ENCODE results near the gene SGPL1.
A peak's percentile ranks its signal among the peaks of the same experiment; 100 is the strongest.

Gene SGPL1

DNA sequence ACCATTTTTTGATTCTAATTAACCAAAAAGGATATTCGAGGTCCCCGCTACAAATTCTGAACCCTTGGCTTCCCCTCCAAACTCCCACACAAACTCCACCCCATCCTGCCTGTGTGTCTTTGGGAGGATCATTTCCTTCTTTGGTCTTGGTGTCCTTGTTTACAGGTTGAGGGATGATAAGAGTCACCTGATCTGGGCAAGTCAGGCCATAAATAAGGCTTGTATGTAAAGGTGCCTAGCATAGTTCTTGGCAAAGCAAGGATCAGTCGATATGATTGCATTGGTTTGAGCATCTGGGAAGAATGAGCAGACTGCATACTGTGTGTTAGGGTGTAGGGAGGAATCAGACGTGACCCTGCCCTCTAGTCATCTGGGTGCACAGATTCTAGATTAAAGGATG, 1.6 kb upstream of the SGPL1 start:
- no peak for DNase-seq

DNA sequence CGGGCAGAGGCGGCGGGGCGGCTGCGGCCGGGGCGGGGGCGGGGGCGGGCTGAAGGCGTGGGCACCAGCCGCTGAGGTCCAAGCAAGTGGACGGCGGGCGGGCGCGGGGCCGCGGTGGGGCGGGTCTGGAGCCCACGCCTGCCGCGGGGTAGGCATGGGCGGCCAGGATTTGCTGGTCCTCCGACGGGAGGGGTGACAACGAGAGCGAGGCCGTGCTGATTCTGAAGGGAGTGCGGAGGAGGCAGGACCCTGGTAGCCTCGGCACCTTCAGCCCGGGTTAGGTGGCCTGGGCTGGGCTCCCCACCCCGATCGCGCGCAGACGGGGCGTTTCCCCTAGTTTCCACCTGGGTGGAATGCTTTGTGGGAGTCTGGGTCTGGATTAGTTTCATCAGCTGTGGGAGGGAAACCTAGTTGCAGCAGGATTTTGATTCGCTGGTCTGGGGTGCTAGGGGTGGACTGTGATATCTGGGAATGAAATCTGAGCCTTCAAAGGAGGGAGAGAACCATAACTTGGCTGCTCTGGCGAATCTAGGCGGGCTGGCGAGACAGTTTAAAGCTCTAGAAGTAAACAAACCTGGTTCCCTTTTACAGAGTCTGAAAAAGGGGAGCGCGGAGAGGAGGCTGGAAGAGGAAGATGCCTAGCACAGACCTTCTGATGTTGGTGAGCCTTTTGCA, 609 bp downstream of the SGPL1 start:
- DNase-seq: peak; percentile 32

DNA sequence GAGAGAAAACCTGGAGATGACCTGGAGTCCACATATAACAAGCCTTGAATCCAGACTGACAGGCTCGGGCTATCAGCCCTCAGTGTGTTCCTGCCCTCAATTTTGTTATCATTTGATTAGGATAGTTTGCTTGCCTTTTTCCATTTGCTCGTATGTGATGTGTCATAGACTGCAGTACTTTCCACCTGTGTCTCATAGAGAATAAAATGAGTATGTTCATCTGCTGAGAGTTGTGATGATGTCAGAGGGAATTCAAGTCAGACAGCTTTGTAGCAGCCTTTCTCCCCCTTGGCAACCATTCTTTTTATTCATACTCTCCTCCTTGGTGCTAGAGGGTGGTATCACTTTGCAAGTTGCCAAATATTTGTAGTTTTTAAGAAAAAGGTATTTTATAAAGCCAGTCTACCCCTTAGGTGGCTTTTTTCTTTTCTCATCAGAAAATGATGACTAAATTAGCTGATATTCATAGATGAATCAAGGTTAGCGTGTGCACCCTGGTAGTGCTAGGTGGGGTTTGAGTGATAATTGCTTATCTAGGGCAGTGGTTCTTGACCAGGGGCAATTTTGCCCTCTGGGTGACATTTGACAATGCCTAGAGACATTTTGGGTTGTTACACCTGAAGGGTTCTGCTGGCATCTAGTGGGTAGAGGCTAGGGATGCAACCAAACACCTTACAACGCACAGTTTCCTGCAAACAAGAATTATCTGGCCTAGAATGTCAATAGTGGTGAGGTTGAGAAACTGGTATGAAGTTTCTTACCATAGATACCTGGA, 5.4 kb downstream of the SGPL1 start:
- no peak for DNase-seq

DNA sequence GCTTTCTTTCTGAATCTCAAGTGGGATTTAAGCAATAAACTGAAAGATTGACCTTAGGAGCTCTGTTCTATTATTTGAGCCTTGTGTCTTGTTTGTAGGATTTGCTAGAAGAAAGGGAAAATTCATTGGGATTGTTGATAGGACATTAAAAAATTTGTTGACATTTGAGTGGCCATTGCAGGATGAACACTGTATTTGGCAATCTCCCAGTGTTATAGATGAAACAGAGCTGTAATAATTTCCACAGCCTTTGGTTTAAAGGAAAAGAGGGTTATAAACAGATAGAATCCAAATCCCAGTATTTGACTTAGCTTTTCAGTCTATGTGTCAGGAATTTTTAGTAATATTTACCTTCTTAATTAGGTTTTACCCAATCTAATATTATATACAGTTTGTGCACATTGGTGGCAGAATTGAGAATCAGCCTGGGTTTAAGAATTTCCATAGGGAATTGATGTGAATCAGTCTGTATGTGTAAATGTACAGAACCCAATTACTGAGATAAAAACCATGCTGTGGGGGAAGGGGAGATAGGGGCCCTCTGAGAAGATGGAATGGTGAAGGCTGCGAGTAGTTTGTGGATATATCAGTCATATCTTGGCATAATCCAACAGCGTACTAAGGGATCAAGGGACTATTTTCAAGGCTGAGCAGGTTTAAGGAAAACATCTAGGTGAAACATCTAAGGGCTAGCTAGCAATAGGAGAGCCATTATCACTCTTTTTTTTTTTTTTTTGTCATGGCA, 6.5 kb downstream of the SGPL1 start:
- no peak for DNase-seq

DNA sequence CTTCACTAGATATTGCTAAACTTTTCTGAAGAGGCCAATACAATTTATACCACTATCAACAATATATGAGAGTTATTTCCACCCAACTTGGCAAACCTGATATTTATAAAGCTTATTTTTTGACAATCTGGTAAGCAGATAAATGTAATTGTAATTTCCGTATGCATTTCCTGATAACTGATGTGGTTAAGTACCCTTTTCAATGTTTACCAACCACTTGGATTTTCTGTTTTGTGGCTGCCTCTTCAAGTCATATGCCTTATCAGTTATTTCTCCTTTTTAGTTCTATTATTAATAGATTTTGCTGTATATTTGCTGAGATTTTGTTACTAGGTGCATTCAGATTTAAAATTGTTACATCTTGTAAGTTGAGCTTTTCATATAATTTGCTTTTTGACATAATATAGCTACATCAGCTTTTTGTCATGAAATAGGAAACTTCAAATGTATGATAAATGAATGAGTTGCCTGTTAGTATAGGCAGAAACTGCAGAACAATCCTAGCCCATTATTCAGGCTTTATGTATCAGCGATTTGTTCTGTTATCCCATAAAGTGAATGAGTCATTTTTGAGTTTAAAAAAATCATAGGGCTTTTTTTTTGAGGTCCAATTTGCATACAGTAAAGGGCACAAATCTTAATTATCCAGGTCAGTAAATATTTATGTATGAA, 11.5 kb downstream of the SGPL1 start:
- DNase-seq: no peak

DNA sequence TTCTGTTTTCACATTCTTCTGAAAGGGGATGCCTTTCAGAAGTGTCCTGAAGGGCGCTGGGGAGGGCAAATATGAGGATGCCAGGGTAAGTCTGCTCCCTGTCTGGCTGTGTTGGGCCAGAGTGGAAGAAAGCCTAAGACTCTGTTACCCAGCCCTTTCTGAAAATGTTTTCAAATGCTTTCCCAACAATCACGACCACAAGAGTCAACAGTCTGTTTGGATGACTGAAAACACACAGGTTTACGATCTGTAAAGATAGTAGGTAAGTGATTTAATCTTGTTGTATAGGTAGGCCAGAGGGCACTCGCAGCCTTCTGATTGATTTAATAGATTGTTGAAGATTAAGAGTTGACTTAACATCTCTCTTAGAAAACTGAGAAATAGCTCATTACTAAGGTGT, 13.2 kb downstream of the SGPL1 start:
- no peak for DNase-seq

DNA sequence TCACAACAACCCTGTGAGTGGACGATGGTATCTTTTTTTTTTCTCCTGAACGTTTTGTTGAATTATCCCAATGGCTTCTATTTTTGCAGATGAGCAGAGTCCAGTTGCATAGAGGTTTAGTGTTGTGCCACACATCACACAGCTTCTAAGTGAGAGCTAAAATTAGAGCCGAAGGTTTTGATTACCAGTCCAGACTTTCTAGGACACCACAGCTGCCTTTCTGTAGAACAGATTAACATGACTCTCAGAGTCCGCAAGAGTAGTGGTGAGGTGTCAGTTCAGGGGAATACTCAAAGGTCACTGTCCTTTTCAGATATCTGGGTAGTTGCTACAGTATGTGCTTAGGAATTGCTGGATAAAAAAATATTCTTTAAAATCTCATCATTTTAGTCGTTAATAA, 13.8 kb downstream of the SGPL1 start:
- no peak for DNase-seq

DNA sequence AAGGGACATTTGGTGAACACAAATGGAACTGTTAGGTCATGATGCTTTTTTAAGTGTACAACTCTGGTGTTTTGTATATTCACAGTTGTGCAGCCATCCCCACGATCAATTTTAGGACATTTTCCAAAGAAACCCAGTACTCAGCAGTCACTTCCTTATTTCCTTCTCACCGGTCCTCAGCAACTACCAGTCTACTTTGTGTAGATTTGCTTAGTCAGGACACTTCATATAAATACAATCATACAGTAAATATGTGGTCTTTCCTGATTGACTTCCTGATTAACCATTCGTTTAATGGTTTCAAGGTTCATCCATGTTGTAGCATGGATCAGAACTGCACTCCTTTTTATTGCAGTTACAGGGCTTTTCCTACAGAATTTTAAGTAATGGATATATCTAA, 14.4 kb downstream of the SGPL1 start:
- DNase-seq: no peak

DNA sequence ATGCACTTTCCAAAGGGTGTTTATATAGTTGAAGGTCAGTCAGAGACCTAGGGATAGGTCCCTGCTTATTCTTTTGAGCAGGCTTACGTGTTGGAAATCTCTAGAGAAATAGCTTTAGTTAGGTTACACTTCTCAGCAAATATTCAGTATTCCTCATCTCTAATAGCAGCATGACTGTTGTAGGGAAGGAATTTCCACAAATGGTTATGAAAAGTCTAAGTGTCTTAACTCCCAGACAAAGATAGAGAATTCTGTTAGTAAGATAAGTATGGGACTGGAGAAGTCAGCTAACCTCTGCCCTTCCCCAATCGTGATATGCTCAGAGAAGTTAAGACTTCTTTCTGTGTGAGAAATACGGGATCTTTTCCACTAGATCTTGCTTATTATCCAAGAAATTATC, 16.5 kb downstream of the SGPL1 start:
- DNase-seq: no peak

DNA sequence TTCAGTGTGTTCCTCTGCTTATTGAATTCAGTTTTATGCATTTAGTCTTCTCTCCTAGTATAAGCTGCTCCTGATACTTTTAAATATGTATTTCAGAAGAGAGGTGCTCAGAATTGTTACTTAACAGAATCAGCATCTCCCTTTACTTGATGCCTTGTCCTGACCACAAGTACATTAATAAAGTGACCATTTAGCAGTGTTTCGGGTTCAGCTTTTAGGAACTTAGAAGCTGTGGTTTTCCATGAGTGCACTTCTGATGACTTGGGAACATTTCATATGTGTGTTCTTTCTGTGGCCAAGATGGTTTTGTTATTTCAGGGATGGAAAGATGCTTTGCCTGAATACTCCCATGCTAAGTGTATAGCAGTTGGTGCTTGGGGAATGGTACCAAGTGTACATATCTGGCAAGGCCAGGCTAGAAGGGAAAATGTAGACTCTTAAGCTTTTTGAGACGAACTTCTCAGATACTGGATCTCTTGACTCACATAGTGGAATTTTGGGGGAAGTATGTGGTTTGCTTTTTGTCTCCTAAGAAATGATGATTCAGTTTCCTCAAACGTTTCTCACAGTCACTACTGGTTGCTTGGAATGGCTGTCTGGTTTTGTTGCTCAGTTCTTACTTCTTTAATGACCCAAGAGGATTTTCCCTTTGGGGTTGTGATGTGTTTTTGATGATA, 17.2 kb downstream of the SGPL1 start:
- no peak for DNase-seq

DNA sequence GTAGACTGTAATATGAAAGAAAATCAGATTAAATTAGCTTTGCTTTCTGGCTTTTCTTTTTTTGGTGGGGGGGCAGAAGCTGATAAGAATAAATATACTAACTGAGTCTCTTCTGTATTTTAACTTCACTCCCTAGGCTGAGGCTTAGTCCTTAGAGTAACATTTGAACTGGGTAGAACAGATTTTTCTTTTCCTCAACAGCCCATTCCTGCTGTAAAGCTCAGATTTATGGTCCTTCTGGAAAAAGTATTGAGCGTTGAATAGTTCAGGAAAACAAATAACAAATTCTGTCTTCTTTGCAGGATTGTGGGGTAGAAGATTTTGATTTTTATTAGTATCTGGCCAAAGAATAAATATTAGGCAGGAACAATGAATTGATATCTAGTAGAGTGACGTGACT, 17.9 kb downstream of the SGPL1 start:
- no peak for DNase-seq

DNA sequence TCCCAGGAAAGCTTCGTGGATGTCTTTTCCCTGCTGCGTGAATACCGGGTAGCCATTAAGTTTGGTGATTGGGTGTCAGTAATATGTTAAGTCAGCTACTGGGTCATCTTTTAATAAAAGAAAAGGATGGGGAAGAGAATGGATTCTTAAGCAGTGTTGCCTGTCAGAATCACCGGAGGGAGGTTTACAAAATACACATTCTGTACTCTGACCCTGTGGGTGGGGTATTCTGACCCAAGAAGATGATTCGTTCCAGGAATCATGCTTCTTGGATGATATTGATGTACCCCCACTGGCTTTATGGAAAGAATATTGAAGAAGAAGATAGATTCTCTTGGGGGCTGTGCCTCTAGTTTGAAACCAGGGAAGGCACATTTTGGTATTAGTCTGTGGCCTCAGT, 18.3 kb downstream of the SGPL1 start:
- no peak for DNase-seq

DNA sequence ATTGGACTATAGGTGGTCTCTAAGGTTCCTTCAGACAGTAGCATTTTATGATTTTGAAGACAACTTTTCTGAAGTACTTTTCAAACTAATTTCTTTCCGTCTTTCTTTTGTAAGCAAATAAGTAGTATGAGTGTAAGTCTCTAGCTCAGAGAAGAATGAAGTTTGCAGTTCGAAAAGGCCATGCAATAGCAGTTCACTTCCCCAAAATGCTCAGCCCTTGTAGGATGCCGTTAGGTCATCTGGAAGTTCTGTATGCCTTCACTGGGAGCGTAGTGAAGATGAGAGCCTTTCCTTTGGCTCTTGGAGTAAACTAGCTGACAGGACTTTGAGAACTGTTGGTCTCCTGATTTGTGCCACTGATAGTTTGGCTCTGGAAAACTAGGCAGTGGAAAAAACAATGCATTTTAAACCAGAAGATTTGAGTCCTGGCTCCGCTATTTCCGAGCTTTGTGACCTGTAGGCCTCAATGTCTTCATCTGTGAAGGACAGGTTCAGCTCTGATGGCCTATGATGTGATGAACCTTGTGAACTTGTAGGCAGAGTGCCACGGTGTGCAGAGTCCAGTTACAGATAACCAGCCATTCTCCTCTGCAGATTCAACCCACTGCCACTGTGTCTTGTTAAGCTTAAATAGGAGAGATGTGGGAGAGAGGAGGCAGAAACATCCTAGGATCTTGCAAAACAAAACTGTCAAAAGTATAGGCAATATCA, 18.8 kb downstream of the SGPL1 start:
- no peak for DNase-seq

DNA sequence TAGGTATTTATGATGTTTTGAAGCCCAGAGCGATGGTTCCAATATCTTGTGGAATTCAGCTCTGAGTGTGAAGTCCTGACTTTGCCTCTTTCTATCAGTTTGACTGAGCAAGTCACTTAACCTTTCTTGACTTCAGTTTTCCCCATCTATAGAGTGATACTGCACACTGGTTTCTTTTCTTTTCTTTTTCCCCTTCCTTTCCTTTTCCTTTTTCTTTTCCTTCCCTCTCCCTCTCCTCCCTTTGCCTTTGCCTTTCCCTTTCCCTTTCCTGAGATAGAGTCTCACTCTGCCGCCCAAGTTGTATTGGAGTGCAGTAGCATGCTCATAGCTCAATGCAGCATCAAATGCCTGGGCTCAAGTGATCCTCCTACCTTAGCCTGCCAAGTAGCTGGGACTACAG, 20.6 kb downstream of the SGPL1 start:
- DNase-seq: no peak

DNA sequence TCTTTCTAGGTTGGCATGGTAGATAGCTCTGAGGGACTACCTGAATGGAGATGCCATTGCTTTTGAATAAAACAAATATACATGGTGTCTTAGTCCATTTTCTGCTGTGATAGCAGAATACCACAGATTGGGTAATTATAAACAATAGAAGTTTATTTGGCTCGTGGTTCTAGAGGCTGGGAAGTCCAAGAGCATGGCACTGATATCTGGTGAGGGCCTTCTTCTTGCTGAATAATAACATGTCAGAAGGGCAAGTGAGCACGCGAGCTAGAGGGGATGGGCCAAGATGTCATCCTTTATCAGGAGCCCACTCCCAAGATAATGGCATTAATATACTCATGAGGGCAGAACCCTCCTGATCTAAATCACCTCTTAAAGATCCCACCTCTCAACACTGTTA, 21.9 kb downstream of the SGPL1 start:
- no peak for DNase-seq

DNA sequence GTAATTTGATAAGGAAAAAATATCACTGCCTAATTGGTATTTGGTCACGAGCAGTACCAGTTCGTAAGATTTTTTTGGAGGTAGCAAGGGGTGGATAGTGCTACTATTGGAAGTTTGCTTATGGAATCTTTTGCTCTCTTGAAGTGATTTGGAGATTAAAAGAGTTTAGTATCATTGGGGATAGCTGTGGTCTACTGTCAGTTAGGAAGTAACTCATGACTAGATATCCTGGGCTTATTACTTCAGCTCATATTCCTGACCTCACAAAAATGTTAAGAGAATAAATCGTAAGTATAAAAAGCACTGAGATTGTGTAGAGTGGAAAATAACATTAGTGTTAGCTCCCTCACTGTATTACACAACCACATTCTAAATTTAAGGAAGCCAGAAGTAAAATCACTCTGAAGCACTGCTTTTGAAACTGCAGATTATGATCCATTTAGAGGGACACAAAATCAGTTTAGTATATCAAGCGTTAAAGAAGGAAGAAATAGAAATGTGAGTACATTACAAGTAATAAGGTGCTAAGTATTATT, 22.6 kb downstream of the SGPL1 start:
- no peak for DNase-seq

DNA sequence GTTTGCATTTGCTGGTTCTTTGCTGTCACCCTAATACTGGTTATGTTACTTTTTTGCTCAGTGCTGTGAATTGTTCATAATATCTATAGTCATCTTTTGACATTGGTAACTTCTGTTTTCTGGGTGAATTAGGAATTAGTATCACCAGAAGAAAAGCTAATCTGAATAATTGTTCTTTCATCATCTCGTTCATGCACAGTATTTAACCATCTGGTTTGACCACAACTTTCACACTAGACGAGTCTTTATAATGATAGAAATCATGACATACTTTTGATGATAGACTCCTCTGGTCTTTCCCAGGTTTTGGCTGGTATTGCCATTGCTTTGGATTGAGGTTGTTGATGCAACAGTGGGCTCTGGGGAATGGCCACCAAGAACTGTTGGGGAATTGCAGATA, 25.1 kb downstream of the SGPL1 start:
- no peak for DNase-seq

DNA sequence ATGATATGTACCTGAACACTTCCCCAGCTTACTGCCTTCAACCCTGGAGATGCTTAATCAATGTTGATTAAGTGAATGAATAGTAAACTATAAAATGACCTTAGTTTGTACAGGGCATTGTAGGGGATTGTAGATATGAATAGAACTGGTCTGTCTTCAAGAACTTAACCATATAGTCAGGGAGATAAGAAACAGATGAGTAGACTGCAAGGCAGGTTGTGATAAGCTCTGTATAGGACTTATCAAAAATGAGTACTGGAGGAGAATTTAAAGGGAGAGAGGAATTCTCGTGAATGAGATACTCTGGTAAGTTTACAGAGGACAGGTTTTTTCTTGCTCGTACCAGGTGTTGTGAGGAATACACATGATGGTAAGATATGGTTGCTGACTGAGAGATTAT, 27.6 kb downstream of the SGPL1 start:
- no peak for DNase-seq

DNA sequence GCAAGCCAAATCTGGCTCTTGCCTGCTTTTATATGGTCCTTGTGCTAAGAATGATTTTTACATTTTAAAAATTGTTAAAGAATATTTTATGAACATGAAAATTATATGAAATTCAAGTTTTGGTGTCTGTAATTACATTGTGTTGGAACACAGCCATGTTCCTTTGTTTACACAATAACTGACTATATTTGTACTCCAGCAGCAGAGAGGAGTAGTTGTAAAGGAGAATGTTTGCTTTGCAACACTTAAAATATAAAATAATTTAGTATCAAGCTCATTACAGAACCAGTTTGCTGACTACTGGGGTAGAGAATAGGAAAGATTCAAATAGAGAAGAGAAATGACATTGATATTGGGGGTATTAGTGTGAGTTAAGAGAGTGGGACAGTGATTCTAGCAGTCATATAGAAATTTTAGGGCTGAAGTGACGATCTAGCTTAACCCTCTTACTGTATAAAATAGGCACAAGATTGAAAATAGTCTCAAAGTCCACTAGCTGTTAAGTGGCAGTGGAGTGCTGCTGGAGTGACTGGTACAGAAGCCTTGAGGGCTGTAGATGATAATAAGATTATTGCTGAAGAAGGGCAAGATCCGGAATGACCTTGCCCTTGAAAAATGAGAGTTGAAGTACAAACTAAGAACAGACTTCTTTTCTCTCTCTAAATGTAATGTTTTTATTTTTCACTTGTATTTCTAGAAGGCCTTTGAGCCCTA, 28.2 kb downstream of the SGPL1 start:
- DNase-seq: no peak

DNA sequence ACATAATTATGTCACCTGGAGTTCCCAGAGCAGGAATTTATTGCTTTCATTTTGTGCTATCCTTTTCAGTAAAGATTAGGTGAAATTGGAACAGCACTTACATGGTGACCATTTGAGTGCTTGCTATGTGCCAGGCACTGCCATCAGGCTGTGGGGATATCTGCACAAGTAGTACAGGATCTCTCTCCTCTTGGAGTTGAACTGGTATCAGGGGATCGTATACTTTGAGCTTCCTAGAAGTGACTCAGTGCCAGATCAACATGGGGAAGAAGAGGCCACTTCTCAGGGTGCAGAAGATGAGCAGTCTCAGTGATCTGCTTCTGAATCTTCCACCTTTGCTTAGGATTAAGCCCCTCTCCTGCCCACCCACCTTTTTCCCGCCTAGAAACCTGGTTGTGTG, 29.5 kb downstream of the SGPL1 start:
- no peak for DNase-seq

DNA sequence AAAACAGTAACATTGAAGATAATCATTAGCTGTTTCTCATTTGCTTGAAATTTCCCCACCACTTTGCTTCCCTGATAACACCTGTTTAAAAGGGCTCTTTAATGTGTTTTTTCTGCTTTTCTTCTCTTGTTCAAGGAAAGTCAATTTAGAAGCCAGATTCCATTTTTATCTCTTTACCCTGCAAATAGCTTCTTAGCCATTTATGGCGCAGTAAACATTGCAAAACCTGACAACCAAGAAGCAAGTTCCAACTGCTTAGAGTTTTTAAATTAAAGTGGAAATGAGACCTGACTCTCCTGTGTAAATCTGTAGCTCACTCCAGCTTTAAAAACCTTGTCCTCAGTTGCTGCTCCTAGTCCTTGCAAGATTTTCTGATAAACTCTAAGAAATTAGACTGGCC, 30.1 kb downstream of the SGPL1 start:
- no peak for DNase-seq

All from stimulated activated CD4-positive, alpha-beta T cell treated with anti-CD3 and anti-CD28 coated beads, Interleukin-12 subunit alpha, Interleukin-12 subunit beta, amount 100 ng/mL, for 4 hours (primary cell).